Loucy (cell line): ENCODE measurements around the gene PEAR1.

Experiments
- H2AFZ ChIP-seq: fragments of 200-600 bp; sonication (generic); 2 replicates; pipeline ENCODE4 v1.6.0; 2016; ENCODE audit warnings: antibody characterized with exemption, mild to moderate bottlenecking, low read length, moderate library complexity
- H3F3A ChIP-seq: fragments of 200-600 bp; 2 replicates; pipeline ENCODE4 v1.6.0; 2016; ENCODE audit warnings: antibody characterized with exemption, low read depth, mild to moderate bottlenecking
- H3K27me3 ChIP-seq: fragments of 200-600 bp; sonication (generic); 2 replicates; pipeline ENCODE4 v1.6.1; 2014; ENCODE audit warnings: low read length, mild to moderate bottlenecking; ENCODE audit not compliant: insufficient read depth, poor library complexity, severe bottlenecking
- H3K36me3 ChIP-seq: fragments of 200-600 bp; sonication (generic); 2 replicates; pipeline ENCODE4 v1.6.1; 2016; ENCODE audit warnings: low read length; ENCODE audit not compliant: insufficient read depth
- H3K4me1 ChIP-seq: fragments of 200-600 bp; sonication (generic); 2 replicates; pipeline ENCODE4 v1.5.1; 2014; ENCODE audit warnings: low read length, mild to moderate bottlenecking; ENCODE audit not compliant: insufficient read depth, poor library complexity, severe bottlenecking
- H3K4me2 ChIP-seq: fragments of 200-600 bp; sonication (generic); 2 replicates; pipeline ENCODE4 v1.6.0; 2014; ENCODE audit warnings: antibody characterized with exemption, low read length, low read depth, mild to moderate bottlenecking; ENCODE audit not compliant: poor library complexity, severe bottlenecking
- H3K4me3 ChIP-seq: fragments of 200-600 bp; sonication (generic); 2 replicates; pipeline ENCODE4 v1.5.1; 2014; ENCODE audit warnings: low read length, mild to moderate bottlenecking, mixed read lengths; ENCODE audit not compliant: poor library complexity, severe bottlenecking
- H3K79me2 ChIP-seq: fragments of 200-600 bp; sonication (generic); 2 replicates; pipeline ENCODE4 v1.6.1; 2014; ENCODE audit warnings: low read length; ENCODE audit not compliant: insufficient read depth
- H3K9ac ChIP-seq: fragments of 200-600 bp; sonication (generic); 2 replicates; pipeline ENCODE4 v1.6.0; 2014; ENCODE audit warnings: mild to moderate bottlenecking, low read depth, low read length, moderate library complexity; ENCODE audit not compliant: poor library complexity, severe bottlenecking
- H3K9me2 ChIP-seq: fragments of 200-600 bp; sonication (generic); replicated peaks from 2 replicates; pipeline ENCODE4 v1.6.1; 2016; ENCODE audit warnings: low read depth, low read length, mixed read lengths
- H3K9me3 ChIP-seq: fragments of 200-600 bp; sonication (generic); 2 replicates; pipeline ENCODE4 v1.6.1; 2014; ENCODE audit warnings: mild to moderate bottlenecking, antibody characterized with exemption, low read length, low read depth; ENCODE audit not compliant: insufficient read depth
- H4K20me1 ChIP-seq: fragments of 200-600 bp; sonication (generic); 2 replicates; pipeline ENCODE4 v1.6.0; 2014; ENCODE audit warnings: antibody characterized with exemption, low read length, mild to moderate bottlenecking; ENCODE audit not compliant: insufficient read depth, poor library complexity, severe bottlenecking
- CTCF ChIP-seq: fragments of 200-600 bp; sonication (generic); conservative IDR thresholded peaks from 2 replicates; pipeline ENCODE4 v1.5.1; 2014; ENCODE audit warnings: mild to moderate bottlenecking, antibody characterized with exemption, low read length
- EZH2phosphoT487 ChIP-seq: fragments of 200-600 bp; IDR thresholded peaks from 2 replicates; pipeline ENCODE4 v1.6.1; 2018; ENCODE audit warnings: antibody characterized with exemption, mild to moderate bottlenecking, moderate library complexity, borderline replicate concordance

PEAR1 gene

DNA sequence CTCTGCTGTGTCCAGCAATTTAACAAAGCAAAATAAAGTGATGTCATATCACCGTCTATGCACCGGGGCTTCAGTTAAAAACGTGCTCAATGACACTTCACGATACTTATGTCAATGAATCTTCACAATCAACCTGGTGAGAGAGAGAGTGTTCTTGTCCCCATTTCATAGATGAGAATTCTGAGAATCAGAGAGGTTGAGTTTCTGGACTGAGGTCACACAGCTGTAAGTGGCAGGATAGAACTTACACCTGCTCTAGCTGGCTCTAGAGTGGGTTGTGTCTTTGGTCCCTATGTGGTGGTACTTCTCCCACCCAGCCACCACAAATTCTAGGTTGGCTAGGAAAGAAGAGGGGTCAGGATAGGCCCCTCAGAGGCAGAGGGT, 27.7 kb upstream of the PEAR1 start:
- TF ChIP-seq EZH2phosphoT487 (no peak), CTCF (no peak)
- Histone ChIP-seq H3K4me3 (peak overlapping the region; percentile 44), H3K79me2 (no peaks in the 10 kb centered on the region), H2AFZ (no peak overlapping the region), H3K4me2 (peak overlapping the region; percentile 71), H3K27me3 (no peaks in the 10 kb centered on the region), H3K9me3 (no peaks in the 10 kb centered on the region), H3K9me2 (no peaks in the 10 kb centered on the region), H3F3A (no peaks in the 10 kb centered on the region), H3K36me3 (no peaks in the 10 kb centered on the region), H4K20me1 (no peaks in the 10 kb centered on the region), H3K9ac (peak overlapping the region; percentile 15), H3K4me1 (peaks cover 60% of the 10 kb centered on the region)

DNA sequence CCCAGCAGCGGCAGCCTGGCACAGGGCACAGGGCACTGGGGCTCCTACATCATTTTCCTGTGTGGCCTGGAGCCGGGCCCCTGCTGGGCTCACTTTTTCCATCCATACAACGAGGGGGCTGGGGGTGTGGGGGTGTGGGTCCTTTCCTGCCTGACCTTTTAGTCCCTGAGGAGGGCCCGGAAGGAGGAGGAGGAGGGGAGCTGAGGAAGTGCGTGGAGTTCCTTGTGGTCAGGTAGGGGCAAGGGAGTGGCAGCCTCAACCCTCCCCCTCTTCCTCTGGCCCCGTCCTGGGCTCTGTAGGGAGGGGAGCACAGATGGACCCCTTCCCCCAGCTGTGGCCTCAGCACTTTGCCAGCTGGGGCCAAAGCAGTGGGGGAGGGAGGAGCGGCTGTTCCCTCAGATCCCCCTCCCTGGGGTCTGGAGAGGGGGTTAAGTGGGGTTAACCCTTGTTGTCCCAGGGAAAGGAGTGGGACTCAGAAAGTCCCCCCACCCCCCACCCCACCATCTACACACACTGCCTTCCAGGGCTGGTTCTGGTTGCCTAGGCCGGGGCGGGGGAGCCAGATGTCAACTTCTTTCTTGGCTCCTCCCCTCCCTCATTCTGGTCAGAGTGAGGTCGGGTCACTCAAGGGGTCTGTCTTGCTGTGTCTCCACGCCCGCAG, 27.1 kb upstream of the PEAR1 start:
- peak overlapping the region; percentile 15 for H3K9ac ChIP-seq
- H3K4me3 ChIP-seq, result peak overlapping the region; percentile 44
- H3F3A ChIP-seq, result no peaks in the 10 kb centered on the region
- no peaks in the 10 kb centered on the region for H3K9me2 ChIP-seq
- H3K4me1 ChIP-seq, result peaks cover 57% of the 10 kb centered on the region
- H3K27me3 ChIP-seq, result no peaks in the 10 kb centered on the region
- no peaks in the 10 kb centered on the region for H3K36me3 ChIP-seq
- no peak for TF ChIP-seq CTCF
- no peak for TF ChIP-seq EZH2phosphoT487
- no peaks in the 10 kb centered on the region for H3K9me3 ChIP-seq
- H4K20me1 ChIP-seq, result no peaks in the 10 kb centered on the region
- H2AFZ ChIP-seq, result peak overlapping the region; percentile 13
- no peaks in the 10 kb centered on the region for H3K79me2 ChIP-seq
- H3K4me2 ChIP-seq, result peak overlapping the region; percentile 71

- H3K36me3 ChIP-seq, result no peaks in the 10 kb centered on the region
- H3K9me2 ChIP-seq, result no peaks in the 10 kb centered on the region
- peak; percentile 36 for TF ChIP-seq CTCF
- TF ChIP-seq EZH2phosphoT487, result no peak
- no peak overlapping the region for H3K4me3 ChIP-seq
- H3F3A ChIP-seq, result no peaks in the 10 kb centered on the region
- H4K20me1 ChIP-seq, result no peaks in the 10 kb centered on the region
- H3K4me2 ChIP-seq, result no peak overlapping the region
- no peak overlapping the region for H2AFZ ChIP-seq
- H3K79me2 ChIP-seq, result no peaks in the 10 kb centered on the region
- H3K9ac ChIP-seq, result no peak overlapping the region
- no peaks in the 10 kb centered on the region for H3K9me3 ChIP-seq
- peaks cover 42% of the 10 kb centered on the region for H3K4me1 ChIP-seq
- H3K27me3 ChIP-seq, result no peaks in the 10 kb centered on the region
Measured at GRCh38 chr1:156868341-156868740, 25.2 kb upstream of the PEAR1 start.
